H9 (cell line): ENCODE measurements around the gene SMAD7. TPM values are rescaled to one million over a fixed set of nuclear protein-coding genes. Genes with fewer than 3 reads are reported as not detected.

ENCODE experiments used
- DNase-seq: peaks from one replicate; pipeline ENCODE4 v3.0.0-alpha.2; 2017
- H2AFZ ChIP-seq: one replicate; pipeline ENCODE4 v1.6.1; 2013; ENCODE audit warnings: mild to moderate bottlenecking, low read length, control low read depth, moderate library complexity
- H2AK5ac ChIP-seq: 2 replicates; pipeline ENCODE4 v1.6.1; 2013; ENCODE audit warnings: low read length, control low read depth, mixed read lengths; ENCODE audit not compliant: insufficient read length
- H2BK120ac ChIP-seq: one replicate; pipeline ENCODE4 v1.6.1; 2013; ENCODE audit warnings: low read depth, mild to moderate bottlenecking, low read length, control low read depth, inconsistent platforms; ENCODE audit not compliant: poor library complexity, severe bottlenecking
- H2BK12ac ChIP-seq: 2 replicates; pipeline ENCODE4 v1.6.1; 2013; ENCODE audit warnings: low read length, control low read depth, mixed read lengths, low read depth; ENCODE audit not compliant: insufficient read length
- H2BK15ac ChIP-seq: 2 replicates; pipeline ENCODE4 v1.6.1; 2013; ENCODE audit warnings: low read depth, low read length, control low read depth
- H2BK20ac ChIP-seq: one replicate; pipeline ENCODE4 v1.6.1; 2013; ENCODE audit warnings: low read depth, mild to moderate bottlenecking, low read length, control low read depth, inconsistent platforms; ENCODE audit not compliant: poor library complexity, severe bottlenecking
- H2BK5ac ChIP-seq: 2 replicates; pipeline ENCODE4 v1.6.1; 2013; ENCODE audit warnings: low read length, control low read depth, mixed read lengths; ENCODE audit not compliant: insufficient read length
- H3K14ac ChIP-seq: 2 replicates; pipeline ENCODE4 v1.6.1; 2013; ENCODE audit warnings: low read length, control low read depth; ENCODE audit not compliant: insufficient read depth
- H3K18ac ChIP-seq: 2 replicates; pipeline ENCODE4 v1.6.1; 2013; ENCODE audit warnings: low read depth, mild to moderate bottlenecking, mixed read lengths, low read length, control low read depth; ENCODE audit not compliant: insufficient read length
- H3K23ac ChIP-seq: 2 replicates; pipeline ENCODE4 v1.6.1; 2013; ENCODE audit warnings: low read length, control low read depth, mixed read lengths, low read depth; ENCODE audit not compliant: insufficient read length
- H3K23me2 ChIP-seq: 2 replicates; pipeline ENCODE4 v1.6.1; 2013; ENCODE audit warnings: low read depth, mild to moderate bottlenecking, mixed read lengths, low read length, control low read depth; ENCODE audit not compliant: insufficient read length, poor library complexity, severe bottlenecking
- H3K27ac ChIP-seq: 2 replicates; pipeline ENCODE4 v1.5.1; 2013; ENCODE audit warnings: low read length, control low read depth, mixed read lengths, low read depth; ENCODE audit not compliant: insufficient read length
- H3K27me3 ChIP-seq: 2 replicates; pipeline ENCODE4 v1.6.1; 2013; ENCODE audit warnings: low read length, control low read depth, inconsistent platforms; ENCODE audit not compliant: insufficient read depth
- H3K4ac ChIP-seq: 2 replicates; pipeline ENCODE4 v1.6.1; 2013; ENCODE audit warnings: low read depth, mild to moderate bottlenecking, control low read depth, inconsistent platforms, low read length, moderate library complexity
- H3K4me1 ChIP-seq: 2 replicates; pipeline ENCODE4 v1.6.1; 2013; ENCODE audit warnings: low read length, control low read depth, inconsistent platforms; ENCODE audit not compliant: insufficient read depth
- H3K4me2 ChIP-seq: 2 replicates; pipeline ENCODE4 v1.6.1; 2013; ENCODE audit warnings: low read length, control low read depth, mixed read lengths; ENCODE audit not compliant: insufficient read length, insufficient read depth
- H3K56ac ChIP-seq: 2 replicates; pipeline ENCODE4 v1.6.1; 2013; ENCODE audit warnings: low read depth, mild to moderate bottlenecking, mixed read lengths, low read length, control low read depth; ENCODE audit not compliant: insufficient read length
- H3K79me1 ChIP-seq: 2 replicates; pipeline ENCODE4 v1.6.1; 2013; ENCODE audit warnings: low read depth, mild to moderate bottlenecking, moderate library complexity, low read length, control low read depth, inconsistent platforms; ENCODE audit not compliant: insufficient read depth, poor library complexity, severe bottlenecking
- H3K79me2 ChIP-seq: 2 replicates; pipeline ENCODE4 v1.6.1; 2013; ENCODE audit warnings: low read length, control low read depth, inconsistent platforms; ENCODE audit not compliant: insufficient read depth
- H3K9ac ChIP-seq: 2 replicates; pipeline ENCODE4 v1.6.1; 2013; ENCODE audit warnings: low read length, control low read depth, mixed read lengths; ENCODE audit not compliant: insufficient read length; ENCODE audit errors: extremely low read depth
- H3K9me3 ChIP-seq: one replicate; pipeline ENCODE4 v1.6.1; 2013; ENCODE audit warnings: low read depth, low read length, inconsistent platforms; ENCODE audit not compliant: control insufficient read depth
- H3T11ph ChIP-seq: one replicate; pipeline ENCODE4 v1.6.1; 2013; ENCODE audit warnings: mild to moderate bottlenecking, low read length, control low read depth, inconsistent platforms
- H4K20me1 ChIP-seq: one replicate; pipeline ENCODE4 v1.6.1; 2013; ENCODE audit not compliant: control insufficient read depth, insufficient read length, insufficient read depth
- H4K5ac ChIP-seq: 2 replicates; pipeline ENCODE4 v1.6.1; 2013; ENCODE audit warnings: low read depth, mild to moderate bottlenecking, mixed read lengths, low read length, control low read depth; ENCODE audit not compliant: insufficient read length
- H4K8ac ChIP-seq: replicated peaks from 2 replicates; pipeline ENCODE4 v1.6.1; 2013; ENCODE audit warnings: low read length, control low read depth, mixed read lengths, low read depth; ENCODE audit not compliant: insufficient read length
- H4K91ac ChIP-seq: 2 replicates; pipeline ENCODE4 v1.6.1; 2013; ENCODE audit warnings: low read depth, mild to moderate bottlenecking, moderate library complexity, mixed read lengths, low read length, control low read depth; ENCODE audit not compliant: insufficient read length
- H3K27ac Mint-ChIP-seq, 3 experiments: 2 replicates in 2 of 3; 3 replicates in 1 of 3; pipeline ENCODE4 v1.8.0; 2020 to 2021; ENCODE audit warnings: mixed read lengths in 3 of 3, mild to moderate bottlenecking in 1 of 3, moderate library complexity in 1 of 3
- H3K27me3 Mint-ChIP-seq: 2 replicates; pipeline ENCODE4 v1.8.0; 2021; ENCODE audit warnings: low read depth, mild to moderate bottlenecking, moderate library complexity, mixed read lengths
- H3K36me3 Mint-ChIP-seq, 3 experiments: 2 replicates in 2 of 3; 3 replicates in 1 of 3; pipeline ENCODE4 v1.8.0; 2020 to 2021; ENCODE audit warnings: low read depth in 3 of 3, mixed read lengths in 3 of 3; ENCODE audit not compliant: insufficient read depth in 1 of 3
- H3K4me1 Mint-ChIP-seq, 2 experiments: 2 replicates each; pipeline ENCODE4 v1.8.0; 2020; ENCODE audit warnings: mixed read lengths in 2 of 2
- H3K4me3 Mint-ChIP-seq, 2 experiments: 2 replicates in 1 of 2; 3 replicates in 1 of 2; pipeline ENCODE4 v1.8.0; 2020 to 2021; ENCODE audit warnings: mild to moderate bottlenecking in 2 of 2, mixed read lengths in 2 of 2, moderate library complexity in 1 of 2
- H3K9me3 Mint-ChIP-seq, 2 experiments: 2 replicates in 1 of 2; 3 replicates in 1 of 2; pipeline ENCODE4 v1.8.0; 2020; ENCODE audit warnings: mild to moderate bottlenecking in 2 of 2, mixed read lengths in 2 of 2, moderate library complexity in 1 of 2
- CTCF ChIP-seq: fragments of 200-600 bp; sonication (generic); conservative IDR thresholded peaks from 3 replicates; pipeline ENCODE4 v1.8.0; 2021; ENCODE audit warnings: antibody characterized with exemption, mild to moderate bottlenecking
- WGBS: extraction: QIAGEN DNeasy Blood & Tissue Kit; methylation state at CpG from one replicate; pipeline ENCODE4 v1.1.7; 2013; ENCODE audit warnings: missing lambda C conversion rate, low lambda C conversion rate, mixed read lengths; ENCODE audit not compliant: insufficient read length; ENCODE audit errors: extremely low coverage; 5-methylcytosine and 5-hydroxymethylcytosine counted together
- total RNA-seq: library from RNA; stranded (reverse); gene quantifications from 2 replicates; pipeline ENCODE4 v1.2.1, GENCODE V29; 2021

Gene SMAD7
- total RNA-seq, 1 experiment from 2014 or later, result 27.7 TPM

GRCh38 chr18:48954886-48955819 is 4.4 kb upstream of the SMAD7 start:
- peaks cover 49 to 51% of the 10 kb centered on the region in 2 experiments for H3K4me1 Mint-ChIP-seq
- H3K27ac ChIP-seq, result no peak overlapping the region

More at GRCh38 chr18:48954886-48955819, 4.4 kb upstream of the SMAD7 start:
- Histone ChIP-seq H3K9ac (no peak overlapping the region), H3K79me1 (no peaks in the 10 kb centered on the region), H2AFZ (no peak overlapping the region), H3K23ac (no peak overlapping the region), H2BK15ac (no peak overlapping the region), H3K18ac (no peak overlapping the region), H2AK5ac (no peak overlapping the region), H2BK12ac (no peak overlapping the region), H2BK5ac (no peak overlapping the region), H4K20me1 (no peaks in the 10 kb centered on the region), H3K56ac (no peak overlapping the region), H3T11ph (no peak overlapping the region), H3K9me3 (no peaks in the 10 kb centered on the region), H4K5ac (no peak overlapping the region), H3K4ac (no peak overlapping the region), H3K4me1 (peaks cover 12% of the 10 kb centered on the region), H3K23me2 (peaks cover 14% of the 10 kb centered on the region), H3K27me3 (no peaks in the 10 kb centered on the region; the same call in 1 of the 2 replicates), H3K14ac (no peak overlapping the region), H4K8ac (no peak overlapping the region), H2BK120ac (no peak overlapping the region), H4K91ac (no peak overlapping the region), H3K4me2 (no peak overlapping the region), H2BK20ac (no peak overlapping the region), H3K79me2 (peaks cover 2% of the 10 kb centered on the region; the same call in 1 of the 2 replicates)
- peak overlapping the region; percentile 19 to 71 (median 19); a peak in 4 of 7 replicates for H3K27ac Mint-ChIP-seq
- WGBS, result no CpG with 5 or more reads among the region's 14 CpGs
- DNase-seq, result peak; percentile 50
- peaks cover 14% of the 10 kb centered on the region for H3K27me3 Mint-ChIP-seq
- H3K9me3 Mint-ChIP-seq, result no peaks in the 10 kb centered on the region; a peak in 1 of 5 replicates
- H3K4me3 Mint-ChIP-seq, result no peak overlapping the region
- no peak for TF ChIP-seq CTCF
- H3K36me3 Mint-ChIP-seq, result peaks cover 0 to 5% (median 0%) of the 10 kb centered on the region in 3 experiments; a peak in 2 of 7 replicates
